Activated T-cell treated with anti-CD3 and anti-CD28 coated beads for 1 hour (primary cell): ENCODE data around the gene APBB2.

Source experiments
- DNase-seq: peaks from one replicate; pipeline ENCODE4 v3.0.0-alpha.2; 2020; ENCODE audit warnings: low read depth

APBB2 gene

DNA sequence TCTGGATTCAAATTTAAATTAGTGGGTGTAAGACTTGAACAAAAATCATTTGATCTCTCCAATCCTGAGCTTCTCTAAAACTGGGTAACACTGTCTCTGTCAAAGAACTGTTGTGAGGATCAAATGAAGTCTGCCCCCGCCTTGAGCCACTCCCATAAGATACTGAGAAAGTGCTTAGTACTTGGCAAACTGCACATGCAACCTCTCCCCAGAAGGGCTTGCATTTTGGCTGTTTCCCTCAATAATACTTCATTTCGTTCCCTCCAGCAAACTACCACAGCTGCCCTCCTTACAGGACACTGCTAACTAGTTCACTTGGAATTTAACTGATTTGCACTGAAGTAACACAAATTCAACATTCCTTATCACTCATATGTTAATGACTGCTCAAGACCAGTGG, 79.8 kb downstream of the APBB2 start:
- DNase-seq = no peak

DNA sequence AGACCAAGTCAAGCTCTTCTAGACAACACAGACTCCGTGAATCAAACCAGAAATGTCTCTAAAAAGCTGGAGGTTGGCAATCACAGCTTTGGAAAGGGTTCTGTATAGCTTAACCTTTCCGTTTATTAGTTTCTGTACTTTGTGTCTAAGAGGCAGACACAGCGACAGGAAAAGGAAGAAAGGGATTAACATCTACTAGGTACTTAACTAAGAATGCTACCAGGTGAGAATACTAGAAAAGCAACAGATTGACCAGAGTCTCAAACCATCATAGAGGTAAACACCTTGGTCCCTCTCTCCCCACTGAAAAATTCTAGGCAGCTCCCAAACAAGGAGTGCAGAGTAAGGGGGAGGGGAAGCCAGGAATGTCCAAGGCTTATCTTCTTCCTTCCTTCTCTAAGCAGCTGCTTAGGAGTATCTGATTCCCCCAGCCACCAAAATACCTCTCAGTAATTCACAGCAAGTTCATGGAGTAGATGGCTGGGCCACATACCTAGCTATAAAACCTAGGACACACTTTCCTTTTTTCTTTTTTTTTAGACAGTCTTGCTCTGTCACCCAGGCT, 80.8 kb downstream of the APBB2 start:
- DNase-seq = no peak

GRCh38 chr4:41132055-41132683, 82.2 kb downstream of the APBB2 start:
- no peak for DNase-seq

GRCh38 chr4:41129936-41130440, 84.4 kb downstream of the APBB2 start:
- no peak for DNase-seq

GRCh38 chr4:41129128-41129754, 85.1 kb downstream of the APBB2 start:
- no peak for DNase-seq

- DNase-seq = no peak
Measured at GRCh38 chr4:41125558-41126311, 88.6 kb downstream of the APBB2 start.

GRCh38 chr4:41124916-41125548, 89.3 kb downstream of the APBB2 start:
- no peak for DNase-seq

GRCh38 chr4:41122775-41123174, 91.6 kb downstream of the APBB2 start:
- DNase-seq = no peak

DNA sequence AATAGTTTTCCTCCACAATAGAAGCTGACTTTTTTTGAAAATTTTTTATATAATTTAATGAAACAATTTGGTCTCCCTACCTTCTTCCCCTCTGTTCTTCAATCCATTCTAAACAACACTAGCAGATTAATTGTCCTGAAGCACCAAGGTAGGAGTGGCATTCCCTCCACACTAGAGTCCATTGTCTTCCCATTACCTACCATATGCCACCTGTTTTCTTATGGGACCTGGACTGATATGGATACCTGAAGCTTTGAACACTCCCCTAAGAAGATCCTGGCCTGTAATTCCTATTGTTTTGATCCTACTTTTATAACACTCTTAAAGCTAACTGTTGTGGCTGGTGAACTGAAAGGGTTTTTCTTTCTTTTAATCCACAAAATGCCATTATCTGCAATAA, 92.0 kb downstream of the APBB2 start:
- DNase-seq = no peak

- no peak for DNase-seq
Measured at GRCh38 chr4:41121906-41122305, 92.4 kb downstream of the APBB2 start.

GRCh38 chr4:41120297-41121217, 93.8 kb downstream of the APBB2 start:
- no peak for DNase-seq

GRCh38 chr4:41119867-41120295, 94.5 kb downstream of the APBB2 start:
- DNase-seq = no peak

- DNase-seq = no peak
Measured at GRCh38 chr4:41111791-41112190, 102.6 kb downstream of the APBB2 start.

GRCh38 chr4:41110050-41110449, 104.3 kb downstream of the APBB2 start:
- no peak for DNase-seq

DNA sequence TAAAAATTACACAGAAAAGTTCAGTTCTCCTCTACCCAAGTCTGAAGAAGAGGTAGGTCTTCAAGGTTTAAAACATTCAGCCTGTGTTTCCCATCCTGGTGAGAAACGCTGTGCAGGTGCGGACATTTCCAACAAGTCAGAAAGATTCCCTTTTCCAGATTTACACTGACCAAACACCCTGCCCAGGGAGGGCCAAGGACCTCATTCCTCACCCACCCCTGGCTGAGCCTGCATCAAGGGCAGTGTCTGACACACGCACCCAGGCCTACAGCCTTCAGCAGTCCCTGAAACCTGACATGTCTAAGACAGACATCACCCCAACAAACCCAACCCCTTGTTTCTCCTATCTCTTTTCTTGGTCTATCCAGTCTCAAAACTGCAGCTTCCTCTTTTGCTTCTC, 105.9 kb downstream of the APBB2 start:
- no peak for DNase-seq

- DNase-seq = no peak
Measured at GRCh38 chr4:41106694-41107419, 107.5 kb downstream of the APBB2 start.

GRCh38 chr4:41106081-41106480, 108.3 kb downstream of the APBB2 start:
- DNase-seq = no peak

- DNase-seq = no peak
Measured at GRCh38 chr4:41104155-41104554, 110.2 kb downstream of the APBB2 start.

DNA sequence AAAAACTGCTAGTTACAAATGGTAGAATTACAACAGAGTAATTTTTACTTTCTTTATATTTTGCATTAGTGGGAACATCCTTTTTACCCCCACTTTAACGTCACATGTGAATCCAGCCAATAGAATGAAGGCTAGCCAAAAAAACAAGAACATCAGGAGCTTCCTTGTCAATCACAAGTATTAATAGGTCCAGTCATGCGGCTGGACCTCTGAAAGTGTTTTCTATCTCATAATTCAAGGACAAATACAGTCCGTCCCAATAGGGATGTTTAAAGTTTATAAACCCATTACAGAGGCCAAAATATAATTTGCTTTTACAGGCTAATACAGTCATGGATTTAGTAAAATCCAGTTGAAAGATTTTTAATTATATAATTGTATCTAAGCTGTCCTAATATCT, 110.7 kb downstream of the APBB2 start:
- DNase-seq = no peak

DNA sequence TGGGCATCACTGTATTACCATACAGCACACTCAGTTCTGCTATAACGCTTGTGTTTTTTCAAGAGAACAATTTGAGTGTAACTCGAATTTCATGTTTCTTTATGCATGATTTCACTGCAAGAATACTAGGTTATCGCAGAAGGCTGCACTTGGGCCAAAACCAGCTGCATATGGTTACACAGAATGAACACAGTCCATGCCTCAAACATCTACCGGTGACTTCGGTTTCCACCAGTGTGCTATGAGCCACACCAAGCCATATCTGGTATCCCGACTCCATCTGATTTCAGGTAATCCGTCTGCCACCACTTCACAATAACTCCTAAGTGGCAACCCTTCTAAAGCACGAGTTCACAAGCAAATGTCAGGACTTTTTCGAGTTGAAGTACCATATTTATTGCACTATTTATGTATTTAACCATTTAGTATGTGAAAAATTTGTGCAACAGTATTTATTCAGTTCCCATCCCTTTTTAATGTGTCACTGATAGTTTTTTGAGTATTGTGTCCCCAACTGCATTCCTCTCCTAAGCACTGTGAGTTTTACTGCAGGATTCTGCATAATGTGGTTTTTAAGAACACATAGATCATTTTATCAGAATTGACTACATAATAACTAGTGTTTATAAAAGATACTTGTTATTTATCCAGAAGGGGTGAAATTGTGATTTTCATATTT, 111.8 kb downstream of the APBB2 start:
- no peak for DNase-seq
